NT2/D1 (cell line): ENCODE results near the gene SMPD3.

Experiments used
- DNase-seq: peaks from one replicate; pipeline ENCODE4 v3.0.0-alpha.2; 2011; ENCODE audit warnings: low read depth, low spot score
- H3K27me3 ChIP-seq: 2 replicates; pipeline ENCODE4 v1.6.0; 2011; ENCODE audit warnings: mild to moderate bottlenecking; ENCODE audit not compliant: insufficient read length, insufficient read depth
- H3K36me3 ChIP-seq: 2 replicates; pipeline ENCODE4 v1.6.1; 2011; ENCODE audit warnings: mild to moderate bottlenecking, low read length, mixed read lengths; ENCODE audit not compliant: insufficient read depth, insufficient read length
- H3K4me1 ChIP-seq: 2 replicates; pipeline ENCODE4 v1.5.1; 2011; ENCODE audit not compliant: insufficient read depth, insufficient read length
- H3K4me3 ChIP-seq: 2 replicates; pipeline ENCODE4 v1.5.1; 2011; ENCODE audit warnings: low read depth; ENCODE audit not compliant: insufficient read length
- H3K9ac ChIP-seq: 2 replicates; pipeline ENCODE4 v1.6.0; 2011; ENCODE audit warnings: low read depth; ENCODE audit not compliant: insufficient read length
- H3K9me3 ChIP-seq: 2 replicates; pipeline ENCODE4 v1.5.1; 2011; ENCODE audit warnings: mild to moderate bottlenecking, low read length; ENCODE audit not compliant: insufficient read depth
- SUZ12 ChIP-seq: IDR thresholded peaks from 2 replicates; pipeline ENCODE4 v1.6.1; 2011; ENCODE audit not compliant: insufficient read length, insufficient read depth; ENCODE audit errors: extremely low read depth
- YY1 ChIP-seq: IDR thresholded peaks from 2 replicates; pipeline ENCODE4 v1.6.1; 2011; ENCODE audit not compliant: insufficient read length, insufficient read depth
- ZNF274 ChIP-seq: IDR thresholded peaks from 2 replicates; pipeline ENCODE4 v1.6.1; 2011; ENCODE audit warnings: mild to moderate bottlenecking, low read depth, low read length

The SMPD3 gene

DNA sequence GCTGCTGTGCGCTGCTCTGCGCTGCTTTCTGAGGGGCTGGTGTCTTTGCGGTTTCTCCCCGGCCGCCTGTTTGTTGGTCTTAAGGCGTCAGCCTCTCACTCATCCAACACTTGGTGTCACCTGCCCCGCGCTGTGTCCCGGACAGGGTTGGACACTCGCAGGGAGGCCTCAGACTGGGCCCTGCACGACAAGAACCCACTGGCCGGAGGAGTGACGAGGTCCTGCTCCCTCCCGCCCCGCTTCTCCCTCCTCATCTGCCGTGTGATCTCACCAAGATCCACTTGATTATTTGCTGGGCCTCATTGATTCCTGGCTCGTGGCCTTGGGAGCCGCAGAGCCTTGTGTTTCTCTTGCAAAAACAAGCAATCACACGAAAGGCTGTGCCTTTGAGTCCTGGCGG lies 80.9 kb downstream of the SMPD3 start:
- TF ChIP-seq ZNF274 (no peak), YY1 (no peak), SUZ12 (no peak)
- DNase-seq, result no peak
- Histone ChIP-seq H3K36me3 (no peaks in the 10 kb centered on the region), H3K4me1 (peaks cover 32% of the 10 kb centered on the region), H3K27me3 (no peaks in the 10 kb centered on the region), H3K4me3 (no peak overlapping the region), H3K9ac (no peak overlapping the region), H3K9me3 (no peaks in the 10 kb centered on the region)

DNA sequence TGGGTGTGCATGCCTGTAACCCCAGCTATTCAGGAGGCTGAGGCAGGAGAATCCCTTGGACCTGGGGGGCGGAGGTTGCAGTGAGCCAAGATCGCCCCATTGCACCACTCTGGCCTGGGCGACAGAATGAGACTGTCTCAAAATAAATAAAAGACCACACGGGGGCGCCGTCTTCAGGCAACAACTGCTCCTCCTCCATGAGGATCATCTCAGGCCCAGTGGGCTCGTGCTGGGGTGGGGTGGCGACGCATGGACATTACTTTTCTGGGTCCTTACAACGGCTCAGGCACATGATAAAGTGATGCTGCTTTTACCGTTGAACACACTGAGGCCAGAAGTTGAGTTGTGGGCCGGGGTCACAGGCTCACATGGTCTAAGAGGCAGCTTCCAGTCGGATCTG lies 81.3 kb downstream of the SMPD3 start:
- TF ChIP-seq SUZ12 (no peak), ZNF274 (no peak), YY1 (no peak)
- peak; percentile 62 for DNase-seq
- H3K4me1 ChIP-seq, result peaks cover 32% of the 10 kb centered on the region

DNA sequence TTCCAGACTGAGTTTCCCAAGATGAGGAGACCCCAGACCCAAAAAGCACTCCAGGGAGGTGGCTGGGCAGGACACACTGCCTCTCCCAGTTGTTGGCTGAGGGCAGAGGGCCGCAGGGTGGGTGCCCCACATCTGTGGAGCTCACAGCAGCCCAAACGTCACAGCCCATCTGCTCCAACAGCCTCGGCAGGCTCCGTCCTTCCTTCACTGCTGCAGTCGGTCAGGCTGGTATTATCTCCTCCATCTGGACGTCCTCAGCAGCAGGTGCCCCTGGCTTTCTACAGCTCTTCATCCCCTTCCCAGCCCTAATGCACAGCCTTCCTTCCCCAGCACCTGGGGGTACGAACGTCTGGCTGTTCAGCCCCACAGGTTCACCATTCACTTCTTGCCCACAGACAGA lies 82.2 kb downstream of the SMPD3 start:
- Histone ChIP-seq H3K27me3 (no peaks in the 10 kb centered on the region), H3K36me3 (peaks cover 4% of the 10 kb centered on the region), H3K9ac (peak overlapping the region; percentile 13), H3K4me1 (peaks cover 32% of the 10 kb centered on the region), H3K4me3 (no peak overlapping the region), H3K9me3 (no peaks in the 10 kb centered on the region)
- no peak for TF ChIP-seq SUZ12
- no peak for TF ChIP-seq ZNF274
- no peak for TF ChIP-seq YY1
- no peak for DNase-seq

More for the DNA sequence above, 81.3 kb downstream of the SMPD3 start:
- Histone ChIP-seq H3K27me3 (no peaks in the 10 kb centered on the region), H3K36me3 (peaks cover 3% of the 10 kb centered on the region), H3K4me3 (no peak overlapping the region), H3K9ac (no peak overlapping the region), H3K9me3 (no peaks in the 10 kb centered on the region)

DNA sequence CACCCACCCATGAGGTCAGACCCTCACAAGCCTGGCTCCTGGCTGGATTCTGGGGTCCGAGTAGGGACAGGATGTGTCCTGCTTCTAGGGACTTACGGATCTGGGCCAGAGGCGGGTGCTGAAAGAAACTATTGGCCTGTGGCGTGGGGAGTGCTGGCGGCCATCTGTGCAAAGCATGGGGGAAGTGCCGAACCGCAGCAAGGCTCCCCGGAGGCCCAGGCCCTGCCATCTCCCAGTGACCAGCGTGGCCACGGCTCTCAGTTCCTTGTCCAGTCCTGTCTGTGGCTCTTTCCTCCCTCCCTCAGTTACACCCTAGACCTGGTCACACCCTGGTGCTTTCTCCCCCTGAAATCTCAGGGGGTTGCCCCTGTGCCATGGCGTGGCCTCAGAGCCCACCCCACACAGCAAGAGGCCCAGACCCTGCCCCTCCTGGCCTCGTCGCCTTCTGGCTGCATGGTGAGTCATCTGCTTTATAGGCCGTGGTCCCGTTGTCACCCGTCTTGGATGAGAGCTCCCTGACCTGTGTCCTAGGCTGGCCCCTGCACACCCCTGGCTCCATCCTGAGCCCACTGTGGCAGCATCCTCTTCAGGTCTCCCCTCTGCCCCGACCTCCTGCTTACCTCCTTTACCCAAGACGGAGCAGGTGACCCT lies 83.0 kb downstream of the SMPD3 start:
- Histone ChIP-seq H3K4me3 (no peak overlapping the region), H3K27me3 (no peaks in the 10 kb centered on the region), H3K9ac (no peak overlapping the region), H3K36me3 (peaks cover 11% of the 10 kb centered on the region), H3K9me3 (no peaks in the 10 kb centered on the region), H3K4me1 (peaks cover 32% of the 10 kb centered on the region)
- TF ChIP-seq ZNF274 (no peak), YY1 (no peak), SUZ12 (no peak)
- DNase-seq, result no peak

DNA sequence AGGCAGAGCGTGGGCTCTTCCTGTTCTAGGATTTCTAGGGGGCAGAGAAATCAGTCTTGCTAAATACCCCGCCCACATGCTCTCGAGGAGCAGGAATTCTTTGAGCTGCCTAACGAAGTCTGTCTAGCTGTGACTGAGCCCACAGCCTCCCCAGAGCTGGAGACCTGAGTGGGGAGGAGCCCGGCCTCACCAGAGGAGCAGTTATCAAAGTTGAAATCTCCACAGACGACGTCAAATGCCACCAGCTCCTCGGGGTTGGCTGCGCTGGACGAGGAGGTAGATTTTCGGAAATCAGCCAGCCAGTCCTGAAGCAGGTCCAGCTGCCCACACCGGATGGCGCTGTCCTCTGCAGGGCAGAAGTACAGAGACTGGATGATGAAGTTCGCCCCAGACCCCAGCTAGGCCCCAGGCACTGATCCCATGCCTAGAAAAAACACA lies 83.7 kb downstream of the SMPD3 start:
- peaks cover 32% of the 10 kb centered on the region for H3K4me1 ChIP-seq
- no peaks in the 10 kb centered on the region for H3K27me3 ChIP-seq
- no peaks in the 10 kb centered on the region for H3K9me3 ChIP-seq
- H3K36me3 ChIP-seq, result peaks cover 17% of the 10 kb centered on the region
- TF ChIP-seq SUZ12 (no peak), ZNF274 (no peak), YY1 (no peak)
- DNase-seq, result no peak
- no peak overlapping the region for H3K9ac ChIP-seq
- H3K4me3 ChIP-seq, result no peak overlapping the region

DNA sequence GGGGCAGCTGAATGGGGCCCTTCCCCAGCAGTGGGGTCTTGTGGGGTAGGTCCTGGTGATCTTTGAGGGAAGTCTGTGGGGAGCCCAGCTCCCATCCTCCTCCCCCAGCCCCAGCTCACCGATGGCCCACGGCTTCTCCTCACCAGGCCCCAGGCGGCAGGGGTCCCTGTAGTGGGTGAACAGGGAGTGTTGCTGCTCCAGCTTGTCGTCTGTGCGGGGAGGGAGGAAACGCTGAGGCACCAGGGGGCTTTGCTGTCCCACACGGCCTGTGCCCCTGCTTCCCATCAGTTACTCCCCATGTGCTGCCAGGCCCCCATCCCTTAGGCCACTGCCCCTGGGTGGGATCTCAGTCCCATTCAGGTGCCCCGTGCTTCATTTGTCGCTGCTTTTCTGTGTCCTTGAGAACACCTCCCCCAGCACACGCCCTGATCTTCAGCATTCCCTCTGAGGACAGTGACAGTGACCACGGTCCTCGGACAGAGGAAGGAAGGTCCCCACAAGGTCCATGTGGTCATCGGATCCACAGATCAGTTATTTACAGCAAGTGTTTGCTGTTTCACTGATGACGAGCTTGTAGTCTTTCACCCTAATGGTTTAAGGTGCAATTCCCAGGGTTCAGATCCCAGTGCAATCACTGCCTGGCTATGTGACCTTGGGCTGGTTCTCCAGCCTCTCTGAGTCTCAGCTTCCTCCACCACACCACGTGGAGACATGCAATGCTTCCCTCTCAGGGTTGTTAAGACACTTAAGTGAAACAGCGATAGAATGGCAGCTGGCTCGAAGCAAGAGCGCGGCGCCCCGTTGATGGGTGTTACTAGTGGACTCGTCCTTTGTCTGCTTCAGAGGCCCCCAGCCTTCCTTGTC lies 84.4 kb downstream of the SMPD3 start:
- Histone ChIP-seq H3K9me3 (no peaks in the 10 kb centered on the region), H3K4me1 (peaks cover 32% of the 10 kb centered on the region), H3K36me3 (peaks cover 23% of the 10 kb centered on the region), H3K9ac (peak overlapping the region; percentile 11), H3K27me3 (no peaks in the 10 kb centered on the region), H3K4me3 (no peak overlapping the region)
- no peak for DNase-seq
- no peak for TF ChIP-seq ZNF274
- no peak for TF ChIP-seq YY1
- TF ChIP-seq SUZ12, result no peak
